Mucosa of descending colon (tissue), 3 donors: Measurements from ENCODE around the gene LMF1. TPM values are rescaled to one million over a fixed set of nuclear protein-coding genes. Genes with fewer than 3 reads are reported as not detected.

Source experiments
- ATAC-seq: fragments of 200-7000 bp; cut with Tn5 transposase; one replicate; pipeline ENCODE4 v1.9.1; 2020; ENCODE audit warnings: mild to moderate bottlenecking, moderate library complexity
- DNase-seq, 3 donors: peaks; one replicate each; pipeline ENCODE4 v3.0.0-alpha.2; 2020
- H3K36me3 ChIP-seq: fragments of 200-600 bp; one replicate; pipeline ENCODE4 v1.8.0; 2021; ENCODE audit warnings: low read depth, mild to moderate bottlenecking
- H3K4me1 ChIP-seq: fragments of 200-600 bp; one replicate; pipeline ENCODE4 v1.8.0; 2021; ENCODE audit warnings: low read depth, mild to moderate bottlenecking
- H3K4me3 ChIP-seq: fragments of 200-600 bp; one replicate; pipeline ENCODE4 v1.8.0; 2021; ENCODE audit warnings: mild to moderate bottlenecking
- H3K9me3 ChIP-seq: fragments of 200-600 bp; one replicate; pipeline ENCODE4 v1.8.0; 2021; ENCODE audit warnings: mild to moderate bottlenecking
- intact Hi-C, 2 donors: fragments of 100-400 bp; cut with DNase I in 1 of 2; cut with micrococcal nuclease in 1 of 2; formaldehyde crosslinking; loops; one replicate each; pipeline versions ENCODE4 v1.11.0 to v1.11.1; 2022; cut with DNase I, micrococcal nuclease
- total RNA-seq, 3 donors: library from RNA; stranded (reverse); fragmentation: NEBNext Ultra II Directional in 2 of 3; extraction: Animal tissue kit (Norgen Biotek cat#: 25700) in 2 of 3; gene quantifications; one replicate each; pipeline versions ENCODE4 v1.2.1 to v1.2.4, GENCODE V29; 2021 to 2023
- TF ChIP-seq, protein P1 (sequence below): fragments of 200-600 bp; IDR thresholded peaks from one replicate; pipeline ENCODE4 v1.8.0; 2022; ENCODE audit warnings: antibody characterized with exemption, mild to moderate bottlenecking
- donor health status: DM: no; HTN: no; CAD: no; lungs with moderate emphysema.
- donor health status: DM: no; HTN: no; CAD: no.
- donor health status: DM: no; HTN: yes; CAD: no.

The LMF1 gene
- total RNA-seq, 3 donors from 2014 or later, result 16.4 to 26.5 (median 25.1) TPM

DNA sequence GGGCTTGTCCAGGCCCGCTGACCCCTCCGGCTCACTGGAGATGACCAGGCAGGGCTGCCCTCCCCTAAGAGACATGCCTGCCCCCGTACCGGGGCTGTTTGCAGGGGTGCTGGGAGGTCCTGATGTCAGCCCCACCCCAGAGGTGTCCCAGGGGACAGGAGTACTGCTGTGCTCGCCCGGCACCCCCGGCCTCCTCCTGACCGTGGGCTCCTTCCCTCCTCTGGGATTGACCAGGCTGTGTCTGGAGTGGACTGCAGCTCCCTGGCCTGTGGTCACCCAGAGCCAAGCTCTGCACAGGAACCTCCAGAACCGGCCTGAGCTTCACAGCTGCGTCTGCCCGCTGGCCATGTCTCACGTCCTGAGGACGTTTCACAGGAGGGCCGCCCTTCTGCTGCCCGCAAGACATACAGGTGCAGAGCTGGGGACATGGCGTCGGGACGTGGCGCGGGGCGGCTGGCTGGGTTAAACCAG is 53.2 kb downstream of the LMF1 start:
- no peak overlapping the region for H3K4me3 ChIP-seq
- TF ChIP-seq, protein P1, sequence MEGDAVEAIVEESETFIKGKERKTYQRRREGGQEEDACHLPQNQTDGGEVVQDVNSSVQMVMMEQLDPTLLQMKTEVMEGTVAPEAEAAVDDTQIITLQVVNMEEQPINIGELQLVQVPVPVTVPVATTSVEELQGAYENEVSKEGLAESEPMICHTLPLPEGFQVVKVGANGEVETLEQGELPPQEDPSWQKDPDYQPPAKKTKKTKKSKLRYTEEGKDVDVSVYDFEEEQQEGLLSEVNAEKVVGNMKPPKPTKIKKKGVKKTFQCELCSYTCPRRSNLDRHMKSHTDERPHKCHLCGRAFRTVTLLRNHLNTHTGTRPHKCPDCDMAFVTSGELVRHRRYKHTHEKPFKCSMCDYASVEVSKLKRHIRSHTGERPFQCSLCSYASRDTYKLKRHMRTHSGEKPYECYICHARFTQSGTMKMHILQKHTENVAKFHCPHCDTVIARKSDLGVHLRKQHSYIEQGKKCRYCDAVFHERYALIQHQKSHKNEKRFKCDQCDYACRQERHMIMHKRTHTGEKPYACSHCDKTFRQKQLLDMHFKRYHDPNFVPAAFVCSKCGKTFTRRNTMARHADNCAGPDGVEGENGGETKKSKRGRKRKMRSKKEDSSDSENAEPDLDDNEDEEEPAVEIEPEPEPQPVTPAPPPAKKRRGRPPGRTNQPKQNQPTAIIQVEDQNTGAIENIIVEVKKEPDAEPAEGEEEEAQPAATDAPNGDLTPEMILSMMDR, result no peak
- no peaks in the 10 kb centered on the region for H3K4me1 ChIP-seq
- no peaks in the 10 kb centered on the region for H3K36me3 ChIP-seq
- intact Hi-C loops, result no loop called here
- DNase-seq (peak in 1 of 3 donors; percentile 27), ATAC-seq (peak; percentile 4)
- no peaks in the 10 kb centered on the region for H3K9me3 ChIP-seq

DNA sequence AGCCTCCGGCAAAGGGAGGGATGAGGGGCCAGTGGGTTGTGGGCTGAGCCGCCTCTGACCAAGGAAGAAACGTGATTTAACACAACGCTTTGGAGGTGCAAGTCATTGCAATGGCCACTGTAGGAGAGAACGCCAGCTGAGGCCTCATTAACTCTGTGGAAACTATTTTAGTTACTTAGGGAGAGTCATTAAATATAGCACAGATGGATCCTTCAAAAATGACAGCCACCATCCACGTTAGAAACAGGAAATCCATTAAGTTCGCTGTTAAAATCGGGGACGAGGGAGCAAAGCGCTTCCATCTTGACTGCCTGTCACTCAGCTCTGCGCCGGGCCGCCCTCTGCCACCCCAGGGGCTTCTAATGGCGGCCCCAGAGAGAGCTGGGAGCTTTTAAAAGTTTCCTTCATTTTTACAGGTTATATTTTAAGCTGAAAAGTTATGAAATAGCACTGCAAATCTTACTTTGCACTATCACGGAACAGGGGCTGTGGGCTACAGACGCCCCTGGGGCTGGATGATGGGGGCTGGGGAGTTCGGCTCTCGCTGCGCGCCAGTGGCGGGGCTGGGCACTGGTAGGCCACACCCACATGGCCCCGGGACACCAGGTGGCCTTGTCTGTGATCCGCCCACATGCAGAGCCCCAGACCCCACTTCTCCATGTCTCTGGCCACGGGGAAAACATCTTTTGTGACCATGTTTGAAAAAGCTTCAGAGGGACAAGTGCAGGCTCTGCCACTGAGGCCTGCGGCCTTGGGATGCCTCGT is 54.6 kb downstream of the LMF1 start:
- Histone ChIP-seq H3K9me3 (no peaks in the 10 kb centered on the region), H3K4me1 (no peaks in the 10 kb centered on the region), H3K36me3 (no peaks in the 10 kb centered on the region), H3K4me3 (no peak overlapping the region)
- TF ChIP-seq, protein P1, result no peak
- peak in 1 of 3 donors; percentile 34 for DNase-seq
- ATAC-seq, result no peak
- intact Hi-C loops, result no loop called here

DNA sequence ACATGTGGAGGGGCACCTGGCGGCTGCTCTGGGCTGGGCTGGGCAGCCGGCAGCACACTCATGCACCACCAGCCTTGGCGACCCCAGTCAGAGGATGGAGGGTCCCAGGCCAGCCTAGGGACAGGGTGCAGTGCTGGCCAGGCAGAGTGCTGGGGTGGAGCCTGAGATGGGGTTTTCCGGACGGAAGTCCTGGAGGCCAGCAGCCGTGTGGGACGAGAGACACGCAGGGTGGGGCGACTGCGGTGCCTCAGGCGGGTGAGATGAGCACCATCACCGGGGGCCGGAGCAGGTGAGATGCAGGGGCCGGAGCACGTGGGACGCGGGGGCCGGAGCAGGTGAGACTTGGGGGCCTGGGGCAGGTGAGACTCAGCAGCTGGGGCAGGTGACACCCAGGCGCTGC is 55.2 kb downstream of the LMF1 start:
- TF ChIP-seq, protein P1, result no peak
- no peak for DNase-seq
- Histone ChIP-seq H3K36me3 (no peaks in the 10 kb centered on the region), H3K4me3 (no peak overlapping the region), H3K9me3 (no peaks in the 10 kb centered on the region), H3K4me1 (no peaks in the 10 kb centered on the region)
- no peak for ATAC-seq
- intact Hi-C loops, result no loop called here

DNA sequence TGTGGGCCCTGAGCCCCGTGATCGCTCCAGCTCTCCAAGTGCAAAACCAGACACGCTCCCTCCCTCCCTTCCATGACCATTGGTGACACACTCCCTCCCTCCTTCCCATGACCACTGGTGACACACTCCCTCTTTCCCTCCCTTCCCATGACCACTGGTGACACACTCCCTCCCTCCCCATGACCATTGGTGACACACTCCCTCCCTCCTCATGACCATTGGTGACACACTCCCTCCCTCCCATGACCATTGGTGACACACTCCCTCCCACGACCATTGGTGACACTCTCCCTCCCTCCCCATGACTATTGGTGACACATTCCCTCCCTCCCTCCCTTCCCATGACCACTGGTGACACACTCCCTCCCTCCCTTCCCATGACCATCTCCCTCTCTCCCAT is 56.3 kb downstream of the LMF1 start:
- no peaks in the 10 kb centered on the region for H3K36me3 ChIP-seq
- peak; percentile 15 for ATAC-seq

DNA sequence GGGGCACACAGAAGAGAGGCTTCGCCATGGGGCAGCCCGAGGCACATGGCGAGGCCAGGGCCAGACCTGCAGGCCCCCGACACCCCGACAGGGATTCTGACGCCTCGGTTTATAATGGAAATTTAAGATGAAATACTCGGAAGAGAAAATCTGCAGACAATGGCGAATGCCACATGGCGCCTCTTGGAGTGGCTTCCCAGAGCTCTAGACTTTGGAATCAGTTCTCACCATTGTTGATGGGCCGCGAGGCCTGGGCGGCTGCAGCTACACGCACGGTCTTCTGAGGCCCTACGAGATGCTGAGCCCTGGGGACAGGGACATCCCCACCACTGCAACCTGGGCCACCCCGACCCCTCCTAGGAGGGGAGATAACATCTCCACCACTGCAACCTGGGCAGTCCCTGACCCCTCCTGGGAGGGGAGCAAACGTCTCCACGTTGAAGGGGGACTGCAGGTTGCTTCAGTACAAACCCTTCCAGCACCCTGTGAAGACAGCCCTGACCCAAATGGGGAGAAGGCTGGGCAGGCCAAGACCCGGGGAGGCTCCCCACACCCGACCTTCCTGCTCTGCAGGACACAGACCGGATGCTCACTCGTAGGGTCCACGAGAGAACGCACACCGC is 56.9 kb downstream of the LMF1 start:
- DNase-seq (no peak), ATAC-seq (no peak)
- intact Hi-C loops, result no loop called here
- Histone ChIP-seq H3K4me3 (no peak overlapping the region), H3K9me3 (no peaks in the 10 kb centered on the region), H3K4me1 (no peaks in the 10 kb centered on the region), H3K36me3 (no peaks in the 10 kb centered on the region)
- TF ChIP-seq, protein P1, result no peak

More for the DNA sequence above, 56.3 kb downstream of the LMF1 start:
- no peaks in the 10 kb centered on the region for H3K9me3 ChIP-seq
- intact Hi-C loops, result no loop called here
- TF ChIP-seq, protein P1, result no peak
- no peak overlapping the region for H3K4me3 ChIP-seq
- no peak for DNase-seq
- H3K4me1 ChIP-seq, result no peaks in the 10 kb centered on the region
